Body of pancreas (tissue), 4 donors: Measurements from ENCODE around the gene GRK1.

Experiments
- CTCF ChIP-seq, 7 experiments: fragments of 450-650 bp in 4 of 7; fragments of 200-600 bp in 3 of 7; sonication (generic) in 3 of 7; IDR thresholded peaks; one replicate each; pipeline ENCODE4 v1.5.1; 2016 to 2019; ENCODE audit warnings: antibody characterized with exemption in 7 of 7
- POLR2A ChIP-seq, 3 donors: fragments of 450-650 bp; IDR thresholded peaks; one replicate each; pipeline ENCODE4 v1.6.1; 2016; ENCODE audit warnings: antibody characterized with exemption in 3 of 3, mild to moderate bottlenecking in 2 of 3

DNA sequence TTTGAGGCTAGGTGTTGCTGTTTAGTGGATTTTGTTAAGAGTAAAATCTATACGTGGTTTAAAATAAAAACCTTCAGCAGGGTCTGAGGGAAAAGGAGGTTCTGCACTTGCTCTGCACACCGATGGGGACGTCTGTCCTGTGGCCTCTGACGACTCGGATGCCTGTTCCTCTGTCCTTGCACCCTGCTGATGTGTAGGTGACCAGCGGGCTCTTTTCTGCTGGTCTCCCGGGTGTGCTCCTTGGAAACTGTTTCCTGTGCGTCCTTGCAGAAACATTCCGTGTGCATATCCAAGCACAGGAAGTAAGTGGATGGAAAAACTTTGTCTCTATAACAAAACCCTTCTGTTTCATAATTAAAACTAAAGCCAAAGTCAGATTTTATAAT is 12.9 kb upstream of the GRK1 start:
- TF ChIP-seq CTCF (IDR thresholded peaks at IDR 0.05) (no peak), POLR2A (IDR thresholded peaks at IDR 0.05) (no peak)
